Neuron (in vitro differentiated cells): ENCODE results near the gene HLA-DOA.

Experiments
- H2AFZ ChIP-seq: one replicate; pipeline ENCODE4 v1.6.1; 2013; ENCODE audit warnings: low read depth, mild to moderate bottlenecking, inconsistent platforms, low read length, moderate library complexity
- H3K27me3 ChIP-seq: one replicate; pipeline ENCODE4 v1.6.1; 2013; ENCODE audit warnings: low read length; ENCODE audit not compliant: insufficient read depth
- H3K36me3 ChIP-seq: one replicate; pipeline ENCODE4 v1.6.1; 2013; ENCODE audit warnings: low read length; ENCODE audit not compliant: insufficient read depth
- H3K4me1 ChIP-seq: one replicate; pipeline ENCODE4 v1.6.1; 2013; ENCODE audit warnings: low read length; ENCODE audit not compliant: insufficient read depth
- H3K4me3 ChIP-seq: 2 replicates; pipeline ENCODE4 v1.5.1; 2013; ENCODE audit warnings: mild to moderate bottlenecking, low read length, moderate library complexity
- H3K9me3 ChIP-seq: one replicate; pipeline ENCODE4 v1.6.1; 2013; ENCODE audit warnings: low read length

HLA-DOA gene

DNA sequence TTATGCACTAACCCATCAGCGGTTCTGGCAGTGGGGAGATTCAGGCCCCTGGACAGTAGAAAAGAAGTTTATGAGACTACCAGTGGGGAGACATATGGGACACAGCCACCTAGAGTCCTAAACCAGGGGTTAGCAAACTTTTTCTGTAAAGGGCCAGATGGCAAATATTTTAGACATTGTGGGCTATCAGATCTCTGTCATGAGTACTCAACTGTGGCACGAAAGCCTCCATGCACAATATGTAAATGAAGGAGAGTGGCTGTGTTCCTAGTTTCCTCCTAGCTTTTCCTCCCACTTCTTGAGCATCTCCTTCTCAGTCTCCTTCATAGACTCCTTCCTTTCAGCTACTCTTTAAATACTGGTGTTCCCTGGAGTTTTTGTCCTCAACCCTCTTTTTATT is 53.2 kb downstream of the HLA-DOA start:
- H3K36me3 ChIP-seq = no peaks in the 10 kb centered on the region
- H2AFZ ChIP-seq = no peak overlapping the region
- no peaks in the 10 kb centered on the region for H3K27me3 ChIP-seq

GRCh38 chr6:32954986-32955802 is 54.2 kb downstream of the HLA-DOA start:
- H3K4me1 ChIP-seq = no peaks in the 10 kb centered on the region

More for the DNA sequence above, 53.2 kb downstream of the HLA-DOA start:
- Histone ChIP-seq H3K4me1 (no peaks in the 10 kb centered on the region), H3K4me3 (no peak overlapping the region), H3K9me3 (no peaks in the 10 kb centered on the region)

DNA sequence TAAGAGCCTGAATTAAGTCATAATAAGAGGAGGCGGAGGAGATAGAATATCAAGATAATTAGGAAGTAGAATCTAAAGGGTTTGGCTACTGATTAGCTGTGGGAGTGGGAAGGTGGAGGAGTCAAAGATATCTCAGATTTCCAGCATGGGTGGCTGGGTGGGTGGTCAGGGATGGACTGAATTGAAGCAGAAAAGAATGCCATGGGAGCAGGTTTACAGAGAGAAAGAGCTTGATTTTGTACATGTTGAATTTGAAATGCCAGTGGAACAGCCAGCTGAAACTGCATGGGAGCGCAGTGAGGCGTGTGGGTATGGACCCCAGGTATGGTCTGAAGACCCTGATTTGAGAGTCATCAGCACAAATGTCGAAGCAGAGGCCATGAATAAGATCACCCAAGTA is 55.1 kb downstream of the HLA-DOA start:
- Histone ChIP-seq H2AFZ (no peak overlapping the region), H3K4me1 (no peaks in the 10 kb centered on the region), H3K4me3 (no peak overlapping the region), H3K36me3 (no peaks in the 10 kb centered on the region), H3K27me3 (no peaks in the 10 kb centered on the region), H3K9me3 (no peaks in the 10 kb centered on the region)

More at GRCh38 chr6:32954986-32955802, 54.2 kb downstream of the HLA-DOA start:
- H3K27me3 ChIP-seq = no peaks in the 10 kb centered on the region
- no peak overlapping the region for H3K4me3 ChIP-seq
- H2AFZ ChIP-seq = no peak overlapping the region
- no peaks in the 10 kb centered on the region for H3K9me3 ChIP-seq
- H3K36me3 ChIP-seq = no peaks in the 10 kb centered on the region
